SJSA1 (cell line): Measurements from ENCODE around the gene EDC3. TPM values are rescaled to one million over a fixed set of nuclear protein-coding genes. Genes with fewer than 3 reads are reported as not detected.

ENCODE experiments used
- DNase-seq, 2 experiments: peaks; one replicate each; pipeline ENCODE4 v3.0.0-alpha.2; 2015 to 2020; ENCODE audit warnings: low spot score in 2 of 2, low read depth in 1 of 2
- H3K27ac ChIP-seq: fragments of 250-450 bp; sonication (Bioruptor Pico); 2 replicates; pipeline ENCODE4 v1.5.1; 2020; ENCODE audit warnings: mild to moderate bottlenecking, moderate library complexity
- H3K27me3 ChIP-seq: fragments of 250-450 bp; sonication (Bioruptor Pico); replicated peaks from 2 replicates; pipeline ENCODE4 v1.5.1; 2020; ENCODE audit warnings: mild to moderate bottlenecking, moderate library complexity
- H3K36me3 ChIP-seq: fragments of 250-450 bp; sonication (Bioruptor Pico); 2 replicates; pipeline ENCODE4 v1.5.1; 2020; ENCODE audit warnings: mild to moderate bottlenecking
- H3K4me1 ChIP-seq: fragments of 250-450 bp; sonication (Bioruptor Pico); replicated peaks from 2 replicates; pipeline ENCODE4 v1.6.1; 2021; ENCODE audit warnings: mild to moderate bottlenecking
- H3K4me3 ChIP-seq: fragments of 250-450 bp; sonication (Bioruptor Pico); 2 replicates; pipeline ENCODE4 v1.5.1; 2020; ENCODE audit warnings: mild to moderate bottlenecking
- H3K9me3 ChIP-seq: fragments of 250-450 bp; sonication (Bioruptor Pico); replicated peaks from 2 replicates; pipeline ENCODE4 v1.5.1; 2020; ENCODE audit warnings: mild to moderate bottlenecking
- total RNA-seq: library from RNA; depleted of rRNA; stranded (reverse); fragments of >200 nt; shearing (Covaris generic); gene quantifications from 2 replicates; pipeline ENCODE4 v1.2.3, GENCODE V29; 2014; rRNA removed

The EDC3 gene
- total RNA-seq, 1 experiment from 2014 or later, result 7.6 TPM

GRCh38 chr15:74595271-74595670, 100.6 kb downstream of the EDC3 start:
- Histone ChIP-seq H3K4me3 (no peak overlapping the region), H3K36me3 (peaks cover 8% of the 10 kb centered on the region; the same call in 1 of the 2 replicates), H3K4me1 (peaks cover 15% of the 10 kb centered on the region), H3K27me3 (no peaks in the 10 kb centered on the region), H3K27ac (no peak overlapping the region), H3K9me3 (no peaks in the 10 kb centered on the region)
- DNase-seq, result no peak

DNA sequence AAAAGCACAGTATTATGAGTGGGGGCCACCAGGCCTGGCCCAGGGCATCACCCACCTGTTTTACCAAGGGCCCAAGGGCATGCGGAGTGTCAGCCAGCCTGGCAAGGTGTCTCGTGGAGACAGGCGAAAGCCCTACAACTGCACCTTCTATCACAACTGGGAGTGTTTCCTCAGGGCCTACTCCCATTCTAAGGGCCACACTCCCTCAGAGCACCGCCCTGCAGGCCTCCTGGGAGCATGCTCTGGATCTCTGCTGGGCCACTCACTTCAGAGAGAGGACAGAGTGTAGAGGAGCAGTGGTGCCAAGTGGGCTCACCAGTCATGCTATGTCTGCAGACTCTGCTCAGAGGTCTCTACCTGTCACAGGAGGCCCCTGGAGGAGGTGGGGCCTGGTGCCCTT, 101.4 kb downstream of the EDC3 start:
- H3K36me3 ChIP-seq, result peaks cover 13% of the 10 kb centered on the region; the same call in 1 of the 2 replicates
- no peak overlapping the region for H3K27ac ChIP-seq
- no peak for DNase-seq
- H3K9me3 ChIP-seq, result no peaks in the 10 kb centered on the region
- H3K4me3 ChIP-seq, result no peak overlapping the region
- H3K27me3 ChIP-seq, result no peaks in the 10 kb centered on the region
- H3K4me1 ChIP-seq, result peaks cover 12% of the 10 kb centered on the region

GRCh38 chr15:74593122-74593521, 102.7 kb downstream of the EDC3 start:
- H3K9me3 ChIP-seq, result no peaks in the 10 kb centered on the region
- no peaks in the 10 kb centered on the region for H3K27me3 ChIP-seq
- peaks cover 4% of the 10 kb centered on the region for H3K4me1 ChIP-seq
- H3K4me3 ChIP-seq, result no peak overlapping the region
- H3K36me3 ChIP-seq, result peaks cover 13% of the 10 kb centered on the region; the same call in 1 of the 2 replicates
- no peak for DNase-seq
- no peak overlapping the region for H3K27ac ChIP-seq

DNA sequence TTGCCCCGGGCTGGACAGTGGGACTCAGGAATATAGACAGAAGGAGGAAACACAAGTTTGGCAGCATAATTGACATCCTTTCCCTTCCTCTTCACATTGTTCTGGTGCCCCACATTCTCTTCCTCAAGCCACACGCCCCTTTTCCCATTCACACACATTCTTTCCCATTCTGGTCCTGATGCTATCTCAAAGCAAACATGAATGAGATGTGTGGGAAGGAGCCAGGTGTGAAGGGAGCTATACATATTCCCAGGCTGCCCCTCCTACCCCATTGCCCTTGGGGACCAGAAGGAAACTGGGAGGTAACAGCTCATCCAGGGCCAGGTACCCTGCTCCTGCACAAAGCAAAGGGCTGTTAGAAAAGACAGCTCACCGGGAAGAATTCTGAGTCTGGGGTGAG, 103.6 kb downstream of the EDC3 start:
- Histone ChIP-seq H3K27ac (no peak overlapping the region), H3K9me3 (no peaks in the 10 kb centered on the region)
- no peak for DNase-seq

DNA sequence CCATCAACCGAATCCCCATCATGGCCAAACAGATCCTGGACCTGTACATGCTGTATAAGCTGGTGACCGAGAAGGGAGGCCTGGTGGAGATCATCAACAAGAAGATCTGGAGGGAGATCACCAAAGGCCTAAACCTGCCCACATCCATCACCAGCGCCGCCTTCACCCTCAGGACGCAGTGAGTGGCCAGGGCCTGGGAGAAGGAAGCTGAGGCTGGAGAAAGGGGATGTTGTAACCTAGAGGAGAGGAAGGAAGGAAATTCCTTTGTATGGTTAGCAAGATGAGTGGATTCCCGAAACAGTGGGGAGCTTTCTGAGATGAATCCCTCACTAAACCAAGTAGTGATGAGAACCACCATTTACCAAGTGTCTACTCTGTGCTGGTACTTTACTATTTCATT, 106.0 kb downstream of the EDC3 start:
- peaks cover 13% of the 10 kb centered on the region; the same call in 1 of the 2 replicates for H3K36me3 ChIP-seq

More for the DNA sequence above, 103.6 kb downstream of the EDC3 start:
- Histone ChIP-seq H3K27me3 (no peaks in the 10 kb centered on the region), H3K4me1 (no peaks in the 10 kb centered on the region; the same call in 1 of the 2 replicates), H3K36me3 (peaks cover 13% of the 10 kb centered on the region; the same call in 1 of the 2 replicates), H3K4me3 (no peak overlapping the region)

GRCh38 chr15:74585857-74586256, 110.0 kb downstream of the EDC3 start:
- no peaks in the 10 kb centered on the region for H3K9me3 ChIP-seq
- H3K27me3 ChIP-seq, result no peaks in the 10 kb centered on the region
- peaks cover 9% of the 10 kb centered on the region; the same call in 1 of the 2 replicates for H3K36me3 ChIP-seq
- H3K4me1 ChIP-seq, result no peaks in the 10 kb centered on the region; the same call in 1 of the 2 replicates
- no peak overlapping the region for H3K4me3 ChIP-seq
- H3K27ac ChIP-seq, result no peak overlapping the region
- DNase-seq, result no peak

More for the DNA sequence above, 106.0 kb downstream of the EDC3 start:
- Histone ChIP-seq H3K4me3 (no peak overlapping the region), H3K27me3 (no peaks in the 10 kb centered on the region), H3K27ac (no peak overlapping the region), H3K9me3 (no peaks in the 10 kb centered on the region), H3K4me1 (no peaks in the 10 kb centered on the region; the same call in 1 of the 2 replicates)
- no peak for DNase-seq

GRCh38 chr15:74585191-74585590, 110.6 kb downstream of the EDC3 start:
- Histone ChIP-seq H3K27ac (no peak overlapping the region), H3K36me3 (peaks cover 5% of the 10 kb centered on the region; the same call in 1 of the 2 replicates), H3K9me3 (no peaks in the 10 kb centered on the region), H3K27me3 (no peaks in the 10 kb centered on the region), H3K4me3 (no peak overlapping the region), H3K4me1 (no peaks in the 10 kb centered on the region; the same call in 1 of the 2 replicates)
- DNase-seq, result no peak

DNA sequence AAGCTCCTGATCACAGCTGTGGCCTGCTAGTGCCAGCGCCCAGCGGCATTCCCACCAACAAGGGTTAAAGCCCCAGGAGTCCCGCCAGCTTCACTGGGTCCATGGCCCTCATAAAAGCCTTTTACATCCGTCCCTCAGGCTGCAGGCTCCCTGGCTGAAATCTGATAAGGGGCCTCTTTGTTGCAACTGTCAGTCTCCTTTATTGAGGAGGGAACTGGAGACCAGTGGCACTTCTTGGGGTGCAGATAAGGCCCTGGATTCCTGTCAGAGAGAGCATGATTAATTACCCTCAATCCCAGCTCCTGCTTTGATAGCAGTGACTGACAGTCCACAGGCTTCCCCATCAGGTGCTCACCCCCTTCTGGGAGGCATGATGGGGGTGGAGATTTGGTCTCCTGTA, 111.0 kb downstream of the EDC3 start:
- H3K36me3 ChIP-seq, result peaks cover under 1% of the 10 kb centered on the region; the same call in 1 of the 2 replicates
- DNase-seq, result no peak
- no peak overlapping the region for H3K27ac ChIP-seq
- no peaks in the 10 kb centered on the region; the same call in 1 of the 2 replicates for H3K4me1 ChIP-seq
- H3K9me3 ChIP-seq, result no peaks in the 10 kb centered on the region
- no peaks in the 10 kb centered on the region for H3K27me3 ChIP-seq
- no peak overlapping the region for H3K4me3 ChIP-seq

GRCh38 chr15:74584204-74584603, 111.6 kb downstream of the EDC3 start:
- H3K27ac ChIP-seq, result no peak overlapping the region
- no peak overlapping the region for H3K4me3 ChIP-seq
- H3K9me3 ChIP-seq, result no peaks in the 10 kb centered on the region
- H3K27me3 ChIP-seq, result no peaks in the 10 kb centered on the region
- no peak for DNase-seq
- no peaks in the 10 kb centered on the region for H3K36me3 ChIP-seq
- H3K4me1 ChIP-seq, result no peaks in the 10 kb centered on the region; the same call in 1 of the 2 replicates

Other genes starting within 250 kb of the EDC3 start
- gene UBL7, start 234.9 kb downstream of the EDC3 start, total RNA-seq, result 32.8 and 54.5 TPM in 2 replicates
- 0.44 and 1.4 TPM in 2 replicates for gene ARID3B, start 154.8 kb downstream of the EDC3 start, total RNA-seq
- gene CLK3, start 80.2 kb downstream of the EDC3 start, total RNA-seq, result 57.3 and 65.8 TPM in 2 replicates
- gene CYP1A1, start 29.5 kb upstream of the EDC3 start, total RNA-seq, result 0.18 TPM in 1 of 2 replicates, not detected in the other
- not detected in 2 replicates for gene CYP1A2, start 52.8 kb upstream of the EDC3 start, total RNA-seq
- 14.8 and 19.2 TPM in 2 replicates for gene CSK, start 86.1 kb upstream of the EDC3 start, total RNA-seq
- gene LMAN1L, start 116.8 kb upstream of the EDC3 start, total RNA-seq, result not detected in 2 replicates
- 0.13 TPM in 1 of 2 replicates, not detected in the other for gene CPLX3, start 130.6 kb upstream of the EDC3 start, total RNA-seq
- gene ULK3, start 147.1 kb upstream of the EDC3 start, total RNA-seq, result 14.3 and 14.7 TPM in 2 replicates
- 28.1 and 33.6 TPM in 2 replicates for gene SCAMP2, start 177.3 kb upstream of the EDC3 start, total RNA-seq
- gene MPI, start 194.0 kb upstream of the EDC3 start, total RNA-seq, result 16.7 and 27.7 TPM in 2 replicates
- gene FAM219B, start 210.8 kb upstream of the EDC3 start, total RNA-seq, result 22.8 and 23.2 TPM in 2 replicates
- gene COX5A, start 242.0 kb upstream of the EDC3 start, total RNA-seq, result 66.8 and 78.8 TPM in 2 replicates